SKM-1 treated with dmso at 0.1 percent for 144 hours (cell line): ENCODE results near the gene SLC7A7.
"Not testable (repeated sequence)": the region's sequence is repeated elsewhere in the genome, so short reads cannot be mapped to it uniquely, and the experiment has no call there.

Source experiments
- DNase-seq: peaks from one replicate; lab custom pipeline; 2025; ENCODE audit not compliant: unreplicated experiment; lab: John Stamatoyannopoulos, UW

Gene SLC7A7

DNA sequence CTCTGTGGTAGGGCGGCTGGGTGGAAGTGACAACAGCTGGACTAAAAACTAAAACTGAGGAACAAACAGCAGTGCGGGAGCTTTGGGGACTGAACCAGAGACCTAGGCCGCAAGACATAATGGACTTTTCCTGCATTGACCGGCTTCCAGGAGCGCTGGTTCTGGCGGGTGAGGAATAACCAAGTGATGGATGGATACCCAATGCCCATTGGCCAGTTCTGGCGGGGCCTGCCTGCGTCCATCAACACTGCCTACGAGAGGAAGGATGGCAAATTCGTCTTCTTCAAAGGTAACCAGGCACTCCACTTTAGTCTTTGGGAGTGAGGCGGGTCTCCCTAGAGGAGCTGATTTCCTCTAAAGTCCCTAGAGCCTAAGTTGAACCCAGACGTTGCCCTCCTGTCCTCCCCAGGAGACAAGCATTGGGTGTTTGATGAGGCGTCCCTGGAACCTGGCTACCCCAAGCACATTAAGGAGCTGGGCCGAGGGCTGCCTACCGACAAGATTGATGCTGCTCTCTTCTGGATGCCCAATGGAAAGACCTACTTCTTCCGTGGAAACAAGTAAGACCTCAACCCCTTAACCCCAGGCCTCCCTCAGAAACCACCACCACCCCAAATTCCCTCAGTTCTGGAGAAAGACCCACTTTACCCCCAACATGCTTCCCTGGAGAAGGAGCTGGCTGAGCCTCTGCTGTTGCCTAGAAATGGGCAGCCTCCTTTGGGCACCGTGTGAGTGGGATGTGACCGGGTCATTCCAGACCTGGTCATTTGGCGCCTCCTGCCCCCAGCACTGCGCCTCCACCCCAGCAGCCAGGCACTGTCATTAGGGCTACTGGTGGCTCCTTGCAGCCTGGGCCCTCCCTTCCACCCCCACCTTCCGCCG lies 29.2 kb upstream of the SLC7A7 start:
- no peak for DNase-seq

DNA sequence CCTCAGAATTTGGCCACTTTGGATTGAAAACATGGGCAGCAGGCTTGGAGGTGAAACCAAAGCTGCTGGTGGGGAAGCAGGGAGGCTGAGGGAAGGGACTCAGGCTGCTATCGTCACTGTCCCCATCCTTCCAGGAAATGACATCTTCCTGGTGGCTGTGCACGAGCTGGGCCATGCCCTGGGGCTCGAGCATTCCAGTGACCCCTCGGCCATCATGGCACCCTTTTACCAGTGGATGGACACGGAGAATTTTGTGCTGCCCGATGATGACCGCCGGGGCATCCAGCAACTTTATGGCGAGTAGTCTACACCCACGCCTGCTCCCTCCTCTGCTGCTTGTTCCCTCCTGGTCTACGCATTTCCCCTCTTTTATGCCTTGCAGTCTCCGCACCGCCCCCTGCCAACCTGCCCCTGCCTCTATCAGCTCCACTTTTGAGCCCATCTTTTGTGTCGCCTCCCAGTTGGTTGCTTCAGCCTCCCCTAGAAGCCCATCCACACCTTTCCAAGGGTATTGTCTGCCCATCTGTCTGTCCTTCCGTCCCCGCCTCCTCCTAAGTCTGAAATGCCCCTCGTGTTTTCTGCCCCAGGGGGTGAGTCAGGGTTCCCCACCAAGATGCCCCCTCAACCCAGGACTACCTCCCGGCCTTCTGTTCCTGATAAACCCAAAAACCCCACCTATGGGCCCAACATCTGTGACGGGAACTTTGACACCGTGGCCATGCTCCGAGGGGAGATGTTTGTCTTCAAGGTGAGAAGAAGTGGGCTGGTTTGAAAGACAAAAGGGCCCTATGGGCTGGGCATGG lies 28.1 kb upstream of the SLC7A7 start:
- DNase-seq: no peak

DNA sequence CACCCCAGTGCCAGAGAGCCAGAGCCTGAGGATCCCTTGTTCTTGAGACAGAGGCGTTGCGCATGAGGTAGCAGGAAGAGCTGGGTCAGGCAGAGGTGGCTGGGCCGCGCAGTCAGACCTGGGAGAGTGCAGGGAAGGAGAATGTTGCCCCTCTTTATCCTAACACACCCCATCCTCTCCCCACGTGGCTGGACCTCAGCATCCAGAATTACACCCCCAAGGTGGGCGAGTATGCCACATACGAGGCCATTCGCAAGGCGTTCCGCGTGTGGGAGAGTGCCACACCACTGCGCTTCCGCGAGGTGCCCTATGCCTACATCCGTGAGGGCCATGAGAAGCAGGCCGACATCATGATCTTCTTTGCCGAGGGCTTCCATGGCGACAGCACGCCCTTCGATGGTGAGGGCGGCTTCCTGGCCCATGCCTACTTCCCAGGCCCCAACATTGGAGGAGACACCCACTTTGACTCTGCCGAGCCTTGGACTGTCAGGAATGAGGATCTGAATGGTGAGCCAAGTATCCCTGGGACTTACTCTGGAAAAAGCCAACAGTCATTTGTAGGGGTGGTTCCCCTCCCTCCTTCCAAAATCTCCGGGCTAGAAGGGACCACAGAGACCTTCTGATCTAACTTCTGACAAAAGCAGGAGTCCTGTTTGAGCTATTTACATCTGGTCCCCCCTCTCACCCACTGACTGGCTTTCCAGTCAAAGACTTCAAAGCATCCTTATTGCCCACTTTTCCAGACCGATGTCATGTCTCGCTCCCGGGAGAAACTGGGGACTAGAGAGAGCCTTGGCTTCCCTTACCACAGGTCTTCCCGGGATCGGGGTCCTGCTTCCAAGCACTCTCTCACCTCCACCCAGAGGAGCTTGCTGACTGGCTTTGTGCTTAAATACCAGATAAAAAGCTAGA lies 27.2 kb upstream of the SLC7A7 start:
- no peak for DNase-seq

DNA sequence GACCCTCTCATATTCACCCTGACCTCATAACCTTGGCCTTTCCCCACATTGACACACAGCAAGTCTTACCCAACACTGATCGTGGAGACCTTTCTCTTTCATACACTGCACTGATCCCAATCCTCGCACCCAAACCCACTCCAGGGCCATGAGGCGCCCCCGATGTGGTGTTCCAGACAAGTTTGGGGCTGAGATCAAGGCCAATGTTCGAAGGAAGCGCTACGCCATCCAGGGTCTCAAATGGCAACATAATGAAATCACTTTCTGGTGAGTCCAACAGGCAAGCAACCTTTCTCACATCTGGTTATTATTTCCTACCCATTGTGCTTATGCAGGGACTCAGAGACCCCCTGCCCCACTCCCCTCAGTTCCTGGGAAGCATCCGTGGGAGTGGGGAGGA lies 26.5 kb upstream of the SLC7A7 start:
- no peak for DNase-seq

DNA sequence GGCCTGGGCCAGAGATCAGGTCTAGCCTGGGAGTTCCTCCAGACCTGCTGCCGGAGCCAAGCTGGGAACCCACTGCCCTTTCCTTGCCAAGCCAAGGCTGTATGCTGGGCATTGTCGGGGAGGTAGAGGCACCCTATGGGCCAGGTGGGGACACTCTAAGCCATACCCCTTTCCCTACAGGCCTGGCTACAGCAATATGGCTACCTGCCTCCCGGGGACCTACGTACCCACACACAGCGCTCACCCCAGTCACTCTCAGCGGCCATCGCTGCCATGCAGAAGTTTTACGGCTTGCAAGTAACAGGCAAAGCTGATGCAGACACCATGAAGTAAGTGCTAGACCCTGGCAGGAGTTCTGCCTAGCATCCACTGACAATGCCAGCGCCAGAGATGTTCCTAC lies 26.1 kb upstream of the SLC7A7 start:
- no peak for DNase-seq

DNA sequence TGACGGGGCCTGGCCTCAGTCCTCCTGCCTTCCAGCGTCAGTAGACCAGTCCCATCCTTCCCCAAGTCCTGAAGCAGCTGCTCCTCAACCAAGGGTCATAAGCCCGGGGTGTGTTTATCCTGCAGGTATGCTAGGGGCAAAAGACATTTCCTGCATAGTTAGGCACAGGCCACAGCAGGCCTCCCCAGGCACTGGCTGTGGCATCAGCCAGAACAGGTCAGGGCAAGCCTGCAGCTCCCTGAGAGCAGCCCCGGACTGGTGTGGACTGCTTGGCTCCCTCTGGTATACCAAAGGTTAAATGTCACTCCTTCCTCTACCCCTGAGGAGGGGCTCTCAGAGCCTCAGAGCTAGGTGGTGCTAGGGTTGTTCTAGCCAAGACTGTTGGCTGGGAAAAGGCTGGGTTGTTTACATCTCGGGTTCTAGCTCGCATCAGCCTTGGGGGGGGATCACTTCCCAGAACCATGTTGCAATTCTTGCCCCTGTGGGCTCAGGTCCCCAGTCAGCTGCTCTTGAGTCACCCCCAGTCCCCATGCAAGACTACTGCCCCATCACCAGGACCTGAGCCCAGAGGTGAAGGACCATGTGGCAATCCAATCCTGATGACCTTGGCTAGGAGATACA lies 24.0 kb upstream of the SLC7A7 start:
- DNase-seq: no peak

DNA sequence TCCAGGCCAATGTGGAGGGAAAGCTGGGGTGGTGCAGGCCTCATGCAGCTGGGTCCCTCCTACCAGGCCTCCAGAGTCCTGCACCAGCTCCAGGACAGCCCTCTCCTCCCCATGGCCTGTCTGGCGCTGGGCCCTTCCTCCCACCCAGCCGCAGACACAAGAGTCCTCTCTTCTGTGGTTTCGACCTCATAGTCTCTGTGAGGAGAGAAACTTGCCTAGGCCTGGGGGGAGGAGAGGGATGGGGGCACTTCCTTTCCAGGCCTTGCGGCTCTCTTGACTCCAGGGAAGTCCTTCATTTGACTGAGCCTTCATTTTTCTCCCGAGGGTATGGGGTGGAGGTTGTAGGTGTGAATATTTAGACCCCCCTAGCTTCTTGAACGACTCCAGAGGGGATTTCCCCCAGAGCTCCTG lies 23.4 kb upstream of the SLC7A7 start:
- DNase-seq: peak; percentile 39

DNA sequence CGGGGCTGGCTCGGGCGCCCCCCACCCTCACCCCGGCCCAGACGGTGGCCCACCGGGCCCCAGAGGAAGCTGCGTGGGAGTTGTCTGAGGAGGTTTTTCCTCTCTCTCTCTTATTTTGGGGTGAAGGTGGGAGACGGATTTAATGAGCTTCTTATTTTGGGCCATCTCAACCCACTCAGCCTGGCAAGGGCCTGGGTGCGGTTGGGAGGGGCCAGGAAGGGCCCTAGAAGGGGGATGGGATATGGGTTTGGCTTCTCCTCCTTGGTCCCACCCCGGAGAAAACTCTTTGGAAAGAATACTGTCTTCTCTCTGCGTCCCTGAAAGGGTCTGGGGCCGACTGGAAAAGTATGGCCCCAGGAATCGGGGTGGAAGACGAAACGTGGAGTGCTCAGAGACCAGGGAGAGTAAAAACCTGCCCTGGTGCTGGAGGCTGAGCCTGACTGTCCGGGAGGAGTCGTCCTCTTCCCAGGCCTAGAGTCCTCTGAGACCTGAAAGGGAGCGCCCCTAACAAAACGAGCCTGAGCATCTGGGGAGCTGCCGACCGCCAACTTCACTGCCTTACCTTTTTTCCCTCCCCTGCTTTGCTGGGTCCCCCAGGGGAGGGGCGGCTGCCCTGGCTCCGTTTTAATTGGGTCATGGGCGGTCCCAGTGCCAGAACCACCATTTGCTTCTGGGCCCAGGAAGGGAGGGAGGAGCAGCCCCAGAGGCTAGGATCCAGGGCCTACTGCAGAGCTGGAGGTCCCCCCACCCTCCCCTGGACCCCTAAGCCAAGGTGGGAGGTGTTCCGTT lies 22.7 kb upstream of the SLC7A7 start:
- DNase-seq: no peak

DNA sequence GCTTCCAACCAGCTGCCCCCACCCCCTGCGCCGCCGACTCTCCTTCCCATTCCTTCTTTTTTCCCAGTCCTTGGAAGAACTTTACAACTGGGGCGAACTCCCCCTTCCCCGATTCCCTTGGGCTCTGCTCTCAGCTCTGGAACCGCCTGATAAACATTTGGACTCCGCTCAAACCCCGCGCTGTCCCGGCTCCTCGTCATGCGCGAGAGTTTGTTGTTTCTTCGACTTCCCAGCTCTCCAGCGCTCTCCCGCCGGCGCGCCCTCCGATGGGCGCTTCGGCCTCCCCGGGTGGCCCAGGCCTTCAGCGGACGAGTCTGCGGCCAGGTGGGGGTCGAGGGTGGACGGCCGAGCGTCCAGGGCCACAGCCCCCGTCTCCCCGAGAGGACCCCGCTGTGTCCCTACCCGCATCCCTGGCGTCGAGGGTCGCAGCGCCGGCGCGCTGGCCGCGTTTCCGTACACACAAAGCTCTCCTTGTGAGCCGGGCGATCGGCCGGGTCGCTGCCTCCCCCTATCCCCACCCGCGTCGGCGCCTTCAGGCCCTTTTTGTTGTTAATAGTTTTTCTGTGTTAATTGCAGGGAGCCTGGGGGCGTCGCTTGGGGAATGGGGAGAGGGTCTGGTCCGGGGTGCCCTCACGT lies 22.0 kb upstream of the SLC7A7 start:
- no peak for DNase-seq

DNA sequence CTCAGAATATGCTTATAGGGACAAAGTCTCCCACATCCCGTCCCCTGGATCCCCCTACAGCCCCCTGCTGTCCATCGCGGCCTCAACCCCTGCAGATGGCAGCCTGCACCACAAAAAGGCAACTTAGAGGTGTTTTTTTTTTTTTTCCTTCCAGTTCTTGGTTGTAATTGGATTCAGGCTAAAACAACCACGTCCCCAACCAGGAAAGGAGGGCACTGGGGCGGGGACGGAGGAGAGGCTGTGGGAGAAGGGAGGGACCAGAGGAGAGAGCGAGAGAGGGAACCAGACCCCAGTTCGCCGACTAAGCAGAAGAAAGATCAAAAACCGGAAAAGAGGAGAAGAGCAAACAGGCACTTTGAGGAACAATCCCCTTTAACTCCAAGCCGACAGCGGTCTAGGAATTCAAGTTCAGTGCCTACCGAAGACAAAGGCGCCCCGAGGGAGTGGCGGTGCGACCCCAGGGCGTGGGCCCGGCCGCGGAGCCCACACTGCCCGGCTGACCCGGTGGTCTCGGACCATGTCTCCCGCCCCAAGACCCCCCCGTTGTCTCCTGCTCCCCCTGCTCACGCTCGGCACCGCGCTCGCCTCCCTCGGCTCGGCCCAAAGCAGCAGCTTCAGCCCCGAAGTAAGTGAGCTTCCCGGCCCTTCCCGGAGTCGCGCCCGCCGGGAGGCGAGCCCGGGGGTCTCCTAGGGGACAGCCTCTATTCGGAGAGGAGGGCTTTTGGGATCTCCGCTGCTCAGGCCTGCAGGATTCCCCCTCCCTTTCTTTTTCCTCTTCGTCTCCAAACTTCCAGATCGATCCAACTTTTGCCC lies 21.3 kb upstream of the SLC7A7 start, which contains the start of gene MMP14:
Gene MMP14, plus strand, starts transcription at position 285 of the 813 bp plus-strand sequence. Its CDS starts 233 bp downstream, at position 518.
- no peak for DNase-seq

DNA sequence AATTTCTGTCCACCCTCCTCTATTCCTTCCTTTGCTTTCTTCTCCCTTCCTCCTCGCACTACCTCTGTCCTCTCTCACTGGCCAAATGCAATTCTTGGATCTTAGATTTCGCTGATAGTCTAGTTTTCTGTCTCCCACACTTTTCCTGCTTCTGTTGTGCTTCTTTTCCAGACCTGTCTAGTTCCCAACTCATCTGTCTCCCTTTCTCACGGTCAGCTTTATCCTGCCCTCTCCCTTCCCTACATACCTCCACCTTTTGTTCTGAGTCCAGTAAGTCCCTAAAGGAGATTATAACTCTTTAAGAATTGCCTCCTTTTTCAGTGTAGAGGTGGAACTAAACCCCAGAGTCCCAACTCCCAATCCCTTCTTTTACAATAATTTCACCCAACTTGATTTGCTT lies 20.3 kb upstream of the SLC7A7 start:
- no peak for DNase-seq

DNA sequence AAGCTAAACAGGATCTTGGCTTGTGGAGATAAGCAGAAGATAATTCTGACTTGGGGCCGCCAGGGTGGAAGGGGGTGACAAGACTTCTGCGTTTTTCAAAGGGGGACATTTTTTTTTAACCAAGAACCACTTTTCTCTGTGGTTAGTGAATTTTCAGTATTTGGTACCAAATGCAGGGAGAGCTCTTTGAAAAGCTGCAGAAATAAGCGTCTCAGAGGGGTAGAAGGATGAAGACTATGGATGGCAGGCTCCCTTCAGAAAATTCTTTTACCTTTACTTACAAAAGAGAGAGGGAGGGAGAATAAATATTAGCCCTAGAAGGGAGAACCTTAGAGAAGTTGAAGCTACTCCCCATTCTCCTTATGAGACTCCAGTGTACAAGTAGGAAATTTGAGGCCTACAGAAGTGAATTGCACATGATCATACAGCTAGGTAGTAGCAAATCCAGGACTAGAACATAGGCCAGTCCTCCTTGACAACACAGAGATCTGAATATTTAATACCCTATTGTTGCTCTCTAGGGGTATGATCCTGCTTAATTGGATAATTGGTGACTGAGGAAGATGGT lies 15.3 kb upstream of the SLC7A7 start:
- DNase-seq: no peak

DNA sequence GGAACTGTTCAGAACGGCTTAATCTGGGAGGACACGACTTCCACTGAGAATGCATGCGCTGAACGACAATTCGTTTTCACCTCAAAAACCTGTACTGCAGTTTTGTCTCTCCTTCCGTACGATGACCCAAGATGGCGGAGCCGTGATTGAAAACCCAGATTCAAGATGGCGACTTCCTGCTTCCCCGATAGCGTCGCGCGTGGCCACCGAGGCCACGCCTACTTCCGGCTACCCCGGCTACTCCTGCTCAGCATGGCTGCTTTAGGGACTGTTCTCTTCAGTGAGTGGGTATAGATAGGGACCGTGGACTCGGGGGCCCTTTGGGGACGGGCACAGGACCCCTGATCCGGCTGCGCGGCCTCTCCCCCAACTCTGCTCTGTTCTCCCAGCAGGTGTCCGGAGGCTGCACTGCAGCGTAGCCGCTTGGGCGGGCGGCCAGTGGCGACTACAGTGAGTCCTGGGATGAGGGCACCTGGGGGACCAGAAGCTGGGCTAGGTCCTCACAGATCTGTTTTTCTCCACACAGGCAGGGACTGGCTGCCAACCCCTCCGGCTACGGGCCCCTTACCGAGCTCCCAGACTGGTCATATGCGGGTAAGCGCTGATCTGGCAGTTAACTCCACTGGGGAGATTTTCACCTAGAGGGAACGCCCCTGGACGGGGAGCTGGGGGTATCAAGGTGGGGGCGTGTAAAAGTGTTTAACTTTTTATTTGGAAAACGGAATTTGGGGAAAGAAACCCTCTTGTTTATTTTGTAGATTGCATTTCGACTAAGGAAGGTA lies 14.6 kb upstream of the SLC7A7 start, which contains the start of gene MRPL52:
Gene MRPL52, plus strand, starts transcription at position 227 of the 782 bp plus-strand sequence. Its CDS starts 26 bp downstream, at position 253.
- peak; percentile 46 for DNase-seq

DNA sequence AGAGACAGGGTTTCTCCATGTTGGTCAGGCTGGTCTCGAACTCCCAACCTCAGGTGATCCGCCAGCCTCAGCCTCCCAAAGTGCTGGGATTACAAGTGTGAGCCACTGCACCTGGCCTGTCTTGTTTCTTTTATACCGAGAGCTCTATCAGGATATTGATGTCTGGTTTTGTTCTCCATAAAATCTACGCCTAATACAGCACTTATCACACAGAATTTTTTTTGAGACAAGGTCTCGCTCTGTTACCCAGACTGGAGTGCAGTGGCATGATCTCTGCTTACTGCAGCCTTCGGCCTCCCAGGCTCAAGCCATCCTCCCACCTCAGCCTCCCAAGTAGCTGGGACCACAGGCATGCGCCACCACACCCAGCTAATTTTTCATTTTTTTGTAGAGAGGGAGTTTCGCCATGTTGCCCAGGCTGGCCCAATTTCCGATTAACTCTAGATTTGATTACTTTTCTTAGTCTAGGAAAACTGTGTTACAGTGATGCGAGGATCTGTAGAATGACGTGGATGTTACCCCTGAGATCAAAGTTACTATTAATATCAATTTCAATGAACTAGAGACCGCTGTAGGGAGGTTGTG lies 13.9 kb upstream of the SLC7A7 start:
- not testable (repeated sequence) for DNase-seq

DNA sequence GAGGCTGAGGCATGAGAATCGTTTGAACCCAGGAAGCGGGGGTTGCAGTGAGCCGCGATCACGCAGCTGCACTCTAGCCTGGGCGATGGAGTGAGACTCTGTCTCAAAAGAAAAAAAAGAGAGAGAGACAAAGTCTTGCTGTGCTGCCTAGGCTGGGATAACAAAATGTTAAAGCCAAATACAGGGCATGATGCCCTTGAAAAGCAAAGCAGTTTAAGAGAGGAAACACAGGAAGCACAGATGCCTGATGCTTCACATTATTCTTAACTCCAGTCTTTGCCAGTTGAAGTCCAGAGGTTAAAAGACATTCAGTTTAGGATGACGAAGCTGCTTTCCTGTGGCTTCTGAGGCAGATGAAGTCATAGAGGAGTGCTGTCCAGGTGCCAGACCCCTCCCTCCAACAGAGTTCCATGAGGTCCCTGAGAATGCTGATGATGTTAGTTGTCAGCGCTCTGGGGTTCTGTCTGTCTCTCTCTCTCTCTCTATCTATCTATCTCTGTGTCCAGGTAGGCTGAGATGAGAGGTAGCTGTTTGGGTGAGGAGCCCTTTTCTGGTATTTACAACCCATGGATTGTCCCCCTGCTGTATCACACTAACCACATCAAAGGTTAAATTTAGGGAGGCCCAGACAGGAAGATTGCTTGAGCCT lies 9.6 kb upstream of the SLC7A7 start:
- DNase-seq: no peak

DNA sequence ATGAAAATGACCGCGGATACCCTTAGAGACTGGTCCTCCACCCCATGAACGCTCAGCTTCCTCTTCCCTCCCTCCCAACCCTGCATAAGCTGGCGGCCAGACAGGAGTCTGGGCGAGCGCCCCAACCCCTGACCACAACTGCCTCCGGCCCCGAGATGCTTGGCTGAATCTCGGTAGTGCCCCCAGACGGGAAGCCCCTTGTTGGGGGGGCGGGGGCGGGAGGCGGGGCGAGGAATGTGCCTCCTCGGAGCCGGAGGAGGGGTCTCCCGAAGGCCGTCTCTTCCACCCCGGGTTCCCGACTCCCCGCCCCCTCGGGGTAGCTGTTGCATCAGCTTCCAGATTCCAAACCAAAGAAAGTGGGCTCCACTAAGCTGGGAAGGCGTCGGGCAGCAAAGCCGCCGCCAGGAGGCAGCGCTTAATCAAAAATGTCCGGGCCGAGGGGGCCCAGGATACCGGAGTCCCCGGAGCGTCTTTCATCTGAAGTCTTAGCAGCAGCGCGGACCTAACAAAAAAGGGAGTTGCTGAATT lies 7.4 kb upstream of the SLC7A7 start:
- DNase-seq: no peak
